GM12872 (cell line): ENCODE measurements around the gene CHMP1A.

Experiments
- TF ChIP-seq, protein P1 (sequence below): IDR thresholded peaks from 3 replicates; pipeline ENCODE4 v1.5.1; 2011; ENCODE audit warnings: low read depth, mild to moderate bottlenecking, low read length, moderate library complexity; ENCODE audit not compliant: insufficient read depth

The CHMP1A gene

DNA sequence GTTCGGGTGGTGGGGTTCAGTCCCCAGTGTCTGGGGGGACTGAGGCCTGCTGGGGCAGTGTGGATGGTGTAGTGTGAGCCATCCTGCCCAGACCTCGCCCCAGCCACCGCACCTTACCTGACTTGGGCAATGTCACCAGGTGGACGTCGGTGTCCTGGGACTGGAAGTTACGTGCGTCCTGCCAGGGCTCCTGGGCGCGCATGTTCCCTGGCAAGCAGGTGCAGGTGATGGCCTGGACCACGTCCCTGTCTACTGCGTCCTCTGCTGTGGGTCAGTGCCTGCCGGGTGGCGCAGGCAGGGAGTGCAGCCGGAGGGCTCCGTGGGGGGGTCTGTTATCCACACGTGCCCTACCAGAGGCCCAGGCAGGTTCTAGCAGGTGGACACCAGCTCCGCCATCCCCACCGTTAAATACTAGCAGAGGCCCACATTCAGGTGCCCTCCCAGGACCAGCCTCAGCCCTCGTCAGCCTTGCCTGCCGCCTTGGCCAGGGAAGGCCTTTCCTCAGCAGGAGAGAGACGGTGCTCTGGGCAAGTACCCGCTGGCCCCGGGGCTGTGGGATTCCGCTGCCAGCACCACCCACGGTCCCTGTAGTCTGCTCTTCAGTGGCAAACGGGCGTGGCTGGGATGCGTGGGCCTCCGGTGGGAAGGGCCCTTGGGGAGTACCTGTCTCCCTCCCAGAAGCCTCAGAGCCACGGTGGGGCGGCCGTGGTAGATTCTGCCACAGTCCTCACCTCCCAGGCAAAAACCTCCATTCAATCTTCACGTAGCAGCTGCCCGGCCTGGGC, 52.1 kb downstream of the CHMP1A start:
- TF ChIP-seq, protein P1, sequence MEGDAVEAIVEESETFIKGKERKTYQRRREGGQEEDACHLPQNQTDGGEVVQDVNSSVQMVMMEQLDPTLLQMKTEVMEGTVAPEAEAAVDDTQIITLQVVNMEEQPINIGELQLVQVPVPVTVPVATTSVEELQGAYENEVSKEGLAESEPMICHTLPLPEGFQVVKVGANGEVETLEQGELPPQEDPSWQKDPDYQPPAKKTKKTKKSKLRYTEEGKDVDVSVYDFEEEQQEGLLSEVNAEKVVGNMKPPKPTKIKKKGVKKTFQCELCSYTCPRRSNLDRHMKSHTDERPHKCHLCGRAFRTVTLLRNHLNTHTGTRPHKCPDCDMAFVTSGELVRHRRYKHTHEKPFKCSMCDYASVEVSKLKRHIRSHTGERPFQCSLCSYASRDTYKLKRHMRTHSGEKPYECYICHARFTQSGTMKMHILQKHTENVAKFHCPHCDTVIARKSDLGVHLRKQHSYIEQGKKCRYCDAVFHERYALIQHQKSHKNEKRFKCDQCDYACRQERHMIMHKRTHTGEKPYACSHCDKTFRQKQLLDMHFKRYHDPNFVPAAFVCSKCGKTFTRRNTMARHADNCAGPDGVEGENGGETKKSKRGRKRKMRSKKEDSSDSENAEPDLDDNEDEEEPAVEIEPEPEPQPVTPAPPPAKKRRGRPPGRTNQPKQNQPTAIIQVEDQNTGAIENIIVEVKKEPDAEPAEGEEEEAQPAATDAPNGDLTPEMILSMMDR = no peak

DNA sequence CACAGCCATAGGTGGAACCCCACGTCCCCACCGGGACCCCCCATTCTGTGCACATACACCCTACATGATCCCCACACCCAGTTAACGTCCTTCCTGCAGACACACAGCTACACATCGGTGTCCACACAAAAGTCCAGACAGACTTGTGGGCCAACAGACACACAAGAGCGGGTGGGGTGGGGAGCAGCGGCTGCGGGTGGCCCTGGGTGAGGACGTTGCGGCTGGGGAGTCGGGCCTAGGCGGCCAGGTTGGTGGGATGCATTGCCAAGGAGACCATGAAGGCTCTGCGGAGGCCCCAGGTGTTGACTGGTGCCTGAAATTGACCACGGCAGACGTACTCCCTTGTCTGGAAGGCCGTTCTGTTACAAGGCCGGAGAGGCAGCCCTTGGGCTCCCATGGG, 52.7 kb downstream of the CHMP1A start:
- TF ChIP-seq, protein P1 = no peak

- TF ChIP-seq, protein P1 = no peak
Observed at GRCh38 chr16:89602952-89603590, 54.4 kb downstream of the CHMP1A start.

GRCh38 chr16:89602273-89602951, 55.1 kb downstream of the CHMP1A start:
- TF ChIP-seq, protein P1 = no peak

GRCh38 chr16:89601906-89602272, 55.6 kb downstream of the CHMP1A start:
- TF ChIP-seq, protein P1 = no peak

GRCh38 chr16:89600956-89601355, 56.6 kb downstream of the CHMP1A start:
- TF ChIP-seq, protein P1 = no peak

DNA sequence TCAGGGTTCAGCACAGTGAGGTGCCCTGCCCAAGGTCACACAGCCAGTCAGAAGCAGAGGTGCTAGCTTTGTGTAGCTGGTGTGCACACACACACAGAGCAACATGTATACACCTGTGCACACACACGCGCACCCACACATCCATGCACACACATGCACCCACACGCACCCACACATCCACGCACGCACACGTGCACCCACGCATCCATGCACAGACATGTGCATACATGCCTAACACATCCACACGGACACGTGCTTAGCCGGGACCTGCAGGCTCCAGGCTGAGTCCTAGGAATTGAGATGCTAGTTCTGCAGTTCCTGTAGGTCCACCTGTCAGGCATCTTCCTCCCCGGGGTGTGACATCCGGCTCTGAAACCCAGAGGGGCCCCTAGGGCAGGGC, 57.1 kb downstream of the CHMP1A start:
- TF ChIP-seq, protein P1 = no peak
